Measurements from ENCODE around the gene OR10H1. TPM values are rescaled to one million over a fixed set of nuclear protein-coding genes. Genes with fewer than 3 reads are reported as not detected.
A peak's percentile ranks its signal among the peaks of the same experiment; 100 is the strongest.

The OR10H1 gene
- total RNA-seq, 1 experiment from 2014 or later = 0.17 TPM

GRCh38 chr19:15813916-15814315, 1.5 kb downstream of the OR10H1 start:
- peak overlapping the region; percentile 42 for H3K4me2 ChIP-seq (ENCODE audit: low read length)
- no peak for DNase-seq (ENCODE audit: low read depth, low spot score)
- H3K4me3 ChIP-seq (replicated peaks in 1 of 2; ENCODE audit: low read depth in 1 of 2, low read length in 2 of 2) = no peak overlapping the region
- no peaks in the 10 kb centered on the region for H3K36me3 ChIP-seq (ENCODE audit: control insufficient read depth in 1 of 2, insufficient read depth in 2 of 2, low read length in 2 of 2)
- H3K27ac ChIP-seq (ENCODE audit: low read depth, low read length) = no peak overlapping the region
- BruUV-seq (replicated peaks) = TSS peak; percentile 71
- H3K9ac ChIP-seq (ENCODE audit: low read length) = peak overlapping the region; percentile 22; the same call in 1 of the 2 replicates
- H2AFZ ChIP-seq (ENCODE audit: low read depth, low read length, poor library complexity, severe bottlenecking) = no peak overlapping the region
- H3K4me1 ChIP-seq (ENCODE audit: control insufficient read depth in 1 of 2, insufficient read depth in 2 of 2, low read length in 2 of 2) = peaks cover 33 to 58% of the 10 kb centered on the region in 2 experiments
- ATAC-seq = peak; percentile 28; the same call in 1 of the 2 replicates
- H3K27me3 ChIP-seq (ENCODE audit: insufficient read depth, low read length) = no peaks in the 10 kb centered on the region
- ChIA-PET CTCF (no interaction called here), RAD21 (ENCODE audit: low non-redundant PET in 1 of 2, low total read pairs in 2 of 2, uncharacterized antibody in 2 of 2, unreplicated experiment in 2 of 2) (no interaction called here), POLR2A (no interaction called here)
- H4K20me1 ChIP-seq (ENCODE audit: insufficient read depth) = no peaks in the 10 kb centered on the region
- intact Hi-C loops (cut with micrococcal nuclease) = loop anchor here (2.0 kb wide), 1 partner anchor 55 kb away; no protein-coding TSS in a partner anchor
- no peaks in the 10 kb centered on the region for H3K9me2 ChIP-seq (ENCODE audit: insufficient read depth)
- TF ChIP-seq EGR1 (IDR thresholded peaks at IDR 0.05; ENCODE audit: low read depth) (no peak), TCF7L2 (IDR thresholded peaks at IDR 0.05; ENCODE audit: borderline replicate concordance, extremely low read depth, insufficient read depth, insufficient read length) (no peak), ELF1 (IDR thresholded peaks at IDR 0.05; ENCODE audit: borderline replicate concordance, low read depth) (no peak), CEBPB (IDR thresholded peaks at IDR 0.05; ENCODE audit: low read depth) (no peak), FOSL1 (IDR thresholded peaks at IDR 0.05; ENCODE audit: low read depth) (no peak), ZBTB33 (IDR thresholded peaks at IDR 0.05; ENCODE audit: extremely low read depth, insufficient replicate concordance, low read length) (no peak), SRF (IDR thresholded peaks at IDR 0.05; ENCODE audit: low read depth) (no peak), EZH2phosphoT487 (IDR thresholded peaks at IDR 0.05; ENCODE audit: borderline replicate concordance) (no peak), YY1 (IDR thresholded peaks at IDR 0.05; ENCODE audit: extremely low read depth, insufficient replicate concordance, low read depth, low read length) (no peak), POLR2A (IDR thresholded peaks at IDR 0.05; ENCODE audit: borderline replicate concordance, extremely low read depth, insufficient read depth, insufficient read length) (no peak), SIN3A (IDR thresholded peaks at IDR 0.05; ENCODE audit: low read depth) (no peak), EZH2 (IDR thresholded peaks at IDR 0.05) (no peak), ZFX (IDR thresholded peaks at IDR 0.05) (no peak), POLR2AphosphoS5 (IDR thresholded peaks at IDR 0.05; ENCODE audit: low read depth, low read length) (no peak), ZNF274 (IDR thresholded peaks at IDR 0.05; ENCODE audit: low read depth, low read length) (no peak)
- TF ChIP-seq, protein P1, sequence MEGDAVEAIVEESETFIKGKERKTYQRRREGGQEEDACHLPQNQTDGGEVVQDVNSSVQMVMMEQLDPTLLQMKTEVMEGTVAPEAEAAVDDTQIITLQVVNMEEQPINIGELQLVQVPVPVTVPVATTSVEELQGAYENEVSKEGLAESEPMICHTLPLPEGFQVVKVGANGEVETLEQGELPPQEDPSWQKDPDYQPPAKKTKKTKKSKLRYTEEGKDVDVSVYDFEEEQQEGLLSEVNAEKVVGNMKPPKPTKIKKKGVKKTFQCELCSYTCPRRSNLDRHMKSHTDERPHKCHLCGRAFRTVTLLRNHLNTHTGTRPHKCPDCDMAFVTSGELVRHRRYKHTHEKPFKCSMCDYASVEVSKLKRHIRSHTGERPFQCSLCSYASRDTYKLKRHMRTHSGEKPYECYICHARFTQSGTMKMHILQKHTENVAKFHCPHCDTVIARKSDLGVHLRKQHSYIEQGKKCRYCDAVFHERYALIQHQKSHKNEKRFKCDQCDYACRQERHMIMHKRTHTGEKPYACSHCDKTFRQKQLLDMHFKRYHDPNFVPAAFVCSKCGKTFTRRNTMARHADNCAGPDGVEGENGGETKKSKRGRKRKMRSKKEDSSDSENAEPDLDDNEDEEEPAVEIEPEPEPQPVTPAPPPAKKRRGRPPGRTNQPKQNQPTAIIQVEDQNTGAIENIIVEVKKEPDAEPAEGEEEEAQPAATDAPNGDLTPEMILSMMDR (IDR thresholded peaks at IDR 0.05 in 2 of 3, conservative IDR thresholded peaks at IDR 0.05 in 1 of 3; ENCODE audit: borderline replicate concordance in 1 of 3, insufficient read depth in 1 of 3, low read depth in 2 of 3, low read length in 2 of 3) = no peak
- no peaks in the 10 kb centered on the region for H3K9me3 ChIP-seq (ENCODE audit: control insufficient read depth in 1 of 2, insufficient read depth in 1 of 2, low read depth in 1 of 2, low read length in 2 of 2)
- H3K79me2 ChIP-seq (ENCODE audit: insufficient read depth, low read length) = no peaks in the 10 kb centered on the region

Data from HCT116 (cell line).